ENCODE measurements around the gene AOPEP.

- TF ChIP-seq CTCF (IDR thresholded peaks at IDR 0.05) = no peak
- no peak for TF ChIP-seq POLR2A (IDR thresholded peaks at IDR 0.05)
Observed at GRCh38 chr9:94729199-94729598, 2.7 kb downstream of the AOPEP start.

All from uterus (tissue), 2 donors.